Naive B cell (primary cell): Measurements from ENCODE around the gene PNKP. TPM values are rescaled to one million over a fixed set of nuclear protein-coding genes. Genes with fewer than 3 reads are reported as not detected.
"Not testable (repeated sequence)": the region's sequence is repeated elsewhere in the genome, so short reads cannot be mapped to it uniquely, and the experiment has no call there.

Experiments
- ATAC-seq, 2 donors: fragments of 150-1000 bp; cut with Tn5 transposase; 2 replicates each; pipeline ENCODE4 v1.10.0; 2021; ENCODE audit warnings: low read depth in 2 of 2, mild to moderate bottlenecking in 2 of 2, moderate library complexity in 2 of 2
- DNase-seq: peaks from one replicate; pipeline ENCODE4 v3.0.0; 2022
- H3K27ac Mint-ChIP-seq, 6 donors: one replicate each; pipeline ENCODE4 v1.8.0; 2020 to 2022; ENCODE audit warnings: mild to moderate bottlenecking in 6 of 6, mixed read lengths in 6 of 6, moderate library complexity in 5 of 6, inconsistent platforms in 2 of 6
- H3K27me3 Mint-ChIP-seq, 3 donors: one replicate each; pipeline ENCODE4 v1.8.0; 2021 to 2022; ENCODE audit warnings: mixed read lengths in 3 of 3, mild to moderate bottlenecking in 1 of 3
- H3K36me3 Mint-ChIP-seq, 2 donors: one replicate each; pipeline ENCODE4 v1.8.0; 2020 to 2022; ENCODE audit warnings: mixed read lengths in 2 of 2, inconsistent platforms in 1 of 2, mild to moderate bottlenecking in 1 of 2
- H3K4me1 Mint-ChIP-seq, 3 donors: one replicate each; pipeline ENCODE4 v1.8.0; 2020 to 2022; ENCODE audit warnings: mixed read lengths in 3 of 3, inconsistent platforms in 1 of 3, mild to moderate bottlenecking in 1 of 3, moderate library complexity in 1 of 3
- H3K4me3 Mint-ChIP-seq, 8 donors: one replicate each; pipeline ENCODE4 v1.8.0; 2020 to 2022; ENCODE audit warnings: mild to moderate bottlenecking in 8 of 8, mixed read lengths in 8 of 8, moderate library complexity in 8 of 8, inconsistent platforms in 2 of 8
- H3K9me3 Mint-ChIP-seq, 7 donors: one replicate each; pipeline ENCODE4 v1.8.0; 2020 to 2022; ENCODE audit warnings: mixed read lengths in 7 of 7, mild to moderate bottlenecking in 5 of 7, inconsistent platforms in 2 of 7, moderate library complexity in 1 of 7
- polyA plus RNA-seq, 6 donors: library from polyadenylated mRNA; unstranded; fragments of 300-500 nt; fragmentation: Illumina TruSeq; gene quantifications; one replicate each; pipeline ENCODE4 v1.2.3, GENCODE V29; 2021; ENCODE audit warnings: low read depth in 6 of 6

The PNKP gene
- polyA plus RNA-seq, 6 donors from 2014 or later: 39.4 to 64.9 (median 49.8) TPM

- Mint-ChIP-seq H3K4me3 (peak overlapping the region; percentile 91 to 100 (median 100)), H3K27ac (peak overlapping the region; percentile 67 to 100 (median 95)), H3K4me1 (peaks cover 27 to 43% (median 35%) of the 10 kb centered on the region in 3 donors)
- H3K9me3 Mint-ChIP-seq, H3K27me3 Mint-ChIP-seq, ATAC-seq, DNase-seq, H3K36me3 Mint-ChIP-seq: not testable (repeated sequence)
Measured at GRCh38 chr19:49819452-49820115, 47.8 kb downstream of the PNKP start.

- Mint-ChIP-seq H3K27me3 (no peaks in the 10 kb centered on the region), H3K4me3 (peak overlapping the region; percentile 91 to 100 (median 100)), H3K4me1 (peaks cover 27 to 47% (median 41%) of the 10 kb centered on the region in 3 donors), H3K36me3 (peaks cover 6 to 7% of the 10 kb centered on the region in 2 donors), H3K9me3 (no peaks in the 10 kb centered on the region), H3K27ac (peak overlapping the region; percentile 96 to 100 (median 100))
- ATAC-seq (no peak), DNase-seq (no peak)
Measured at GRCh38 chr19:49818649-49819370, 48.6 kb downstream of the PNKP start.

- ATAC-seq (peak; percentile 53 to 58), DNase-seq (peak; percentile 93)
- peak within 1 kb of the TSS; percentile 91 to 100 (median 100) for H3K4me3 Mint-ChIP-seq
- peaks cover 2% of the 10 kb centered on the region in 2 donors for H3K36me3 Mint-ChIP-seq
- H3K27me3 Mint-ChIP-seq: no peaks in the 10 kb centered on the region
- H3K4me1 Mint-ChIP-seq: peaks cover 25 to 45% (median 40%) of the 10 kb centered on the region in 3 donors
- no peaks in the 10 kb centered on the region for H3K9me3 Mint-ChIP-seq
- peak within 1 kb of the TSS; percentile 100 for H3K27ac Mint-ChIP-seq
Measured at GRCh38 chr19:49817964-49818648, 49.3 kb downstream of the PNKP start, which contains the start of gene MED25. MED25 (plus strand) TSS chr19:49818289; CDS start chr19:49818342, 53 bp downstream.

- H3K27me3 Mint-ChIP-seq: no peaks in the 10 kb centered on the region
- peaks cover 30 to 54% (median 52%) of the 10 kb centered on the region in 3 donors for H3K4me1 Mint-ChIP-seq
- ATAC-seq: no peak
- H3K27ac Mint-ChIP-seq: peak overlapping the region in 4 of 6 donors; percentile 49 to 100 (median 52)
- no peaks in the 10 kb centered on the region for H3K36me3 Mint-ChIP-seq
- H3K4me3 Mint-ChIP-seq: peak overlapping the region in 5 of 8 donors; percentile 9 to 99 (median 56)
- no peaks in the 10 kb centered on the region for H3K9me3 Mint-ChIP-seq
- DNase-seq: no peak
Measured at GRCh38 chr19:49816590-49816989, 50.8 kb downstream of the PNKP start.

GRCh38 chr19:49814010-49814409, 53.4 kb downstream of the PNKP start:
- Mint-ChIP-seq H3K27me3 (no peaks in the 10 kb centered on the region), H3K36me3 (no peaks in the 10 kb centered on the region), H3K4me1 (peaks cover 33 to 51% (median 50%) of the 10 kb centered on the region in 3 donors), H3K27ac (peak overlapping the region; percentile 80 to 99 (median 99)), H3K4me3 (peak overlapping the region in 7 of 8 donors; percentile 39 to 96 (median 90)), H3K9me3 (no peaks in the 10 kb centered on the region)
- DNase-seq (no peak), ATAC-seq (no peak)

GRCh38 chr19:49812997-49813861, 54.1 kb downstream of the PNKP start, which contains the start of gene FUZ:
FUZ (minus strand) TSS chr19:49813292; CDS start chr19:49813106, 186 bp downstream.
- Mint-ChIP-seq H3K27me3 (no peaks in the 10 kb centered on the region), H3K4me1 (peaks cover 30 to 52% (median 51%) of the 10 kb centered on the region in 3 donors), H3K9me3 (no peaks in the 10 kb centered on the region), H3K36me3 (no peaks in the 10 kb centered on the region), H3K4me3 (peak within 1 kb of the TSS; percentile 90 to 99 (median 94)), H3K27ac (peak within 1 kb of the TSS; percentile 98 to 100 (median 99))
- DNase-seq (peak; percentile 92), ATAC-seq (peak; percentile 62 to 63)

GRCh38 chr19:49812452-49812996, 54.9 kb downstream of the PNKP start:
- H3K4me3 Mint-ChIP-seq: peak overlapping the region; percentile 90 to 99 (median 94)
- DNase-seq: no peak
- H3K4me1 Mint-ChIP-seq: peaks cover 26 to 59% (median 54%) of the 10 kb centered on the region in 3 donors
- H3K27ac Mint-ChIP-seq: peak overlapping the region in 5 of 6 donors; percentile 92 to 100 (median 99)
- no peaks in the 10 kb centered on the region for H3K9me3 Mint-ChIP-seq
- no peak for ATAC-seq
- no peaks in the 10 kb centered on the region for H3K36me3 Mint-ChIP-seq
- no peaks in the 10 kb centered on the region for H3K27me3 Mint-ChIP-seq

- H3K27me3 Mint-ChIP-seq: no peaks in the 10 kb centered on the region
- H3K9me3 Mint-ChIP-seq: no peaks in the 10 kb centered on the region
- no peak for ATAC-seq
- peak overlapping the region; percentile 15 to 96 (median 66) for H3K4me3 Mint-ChIP-seq
- H3K4me1 Mint-ChIP-seq: peaks cover 28 to 62% (median 57%) of the 10 kb centered on the region in 3 donors
- peak overlapping the region in 2 of 6 donors; percentile 71 to 99 for H3K27ac Mint-ChIP-seq
- peaks cover 0 to 4% of the 10 kb centered on the region in 2 donors for H3K36me3 Mint-ChIP-seq
- no peak for DNase-seq
Measured at GRCh38 chr19:49811328-49811727, 56.0 kb downstream of the PNKP start.

Other genes with a start within 250 kb of the PNKP start
- 10 to 100 TPM; 16.6 to 24.9 (median 19.9) TPM for gene RRAS, start 227.4 kb downstream of the PNKP start, polyA plus RNA-seq
- gene SCAF1, start 225.4 kb downstream of the PNKP start, polyA plus RNA-seq: 1 to 10 TPM in 3 of 6 donors, under 1 TPM in 2, not detected in 1; 0.84 to 2.9 (median 1.1) TPM
- gene IRF3, start 201.7 kb downstream of the PNKP start, polyA plus RNA-seq: 10 to 100 TPM; 39.3 to 60.5 (median 52.4) TPM
- 10 to 100 TPM in 4 of 6 donors, 1 to 10 TPM in 2; 8.0 to 12.7 (median 10.6) TPM for gene BCL2L12, start 201.6 kb downstream of the PNKP start, polyA plus RNA-seq
- 100 to 1,000 TPM; 175 to 363 (median 192) TPM for gene PRMT1, start 190.3 kb downstream of the PNKP start, polyA plus RNA-seq
- gene ADM5, start 178.0 kb downstream of the PNKP start, polyA plus RNA-seq: under 1 TPM in 4 of 6 donors, not detected in 2; 0.19 to 0.47 (median 0.26) TPM
- not detected for gene CPT1C, start 176.5 kb downstream of the PNKP start, polyA plus RNA-seq
- gene TSKS, start 104.3 kb downstream of the PNKP start, polyA plus RNA-seq: under 1 TPM in 1 of 6 donors, not detected in 5; 0.18 TPM
- 1 to 10 TPM; 3.9 to 8.0 (median 5.0) TPM for gene AP2A1, start 100.6 kb downstream of the PNKP start, polyA plus RNA-seq
- 1 to 10 TPM; 4.7 to 8.4 (median 5.7) TPM for gene FUZ, start 54.3 kb downstream of the PNKP start, polyA plus RNA-seq
- 10 to 100 TPM; 21.2 to 49.7 (median 28.9) TPM for gene MED25, start 49.3 kb downstream of the PNKP start, polyA plus RNA-seq
- 10 to 100 TPM; 46.1 to 98.3 (median 60.3) TPM for gene PTOV1, start 16.4 kb downstream of the PNKP start, polyA plus RNA-seq
- gene AKT1S1, start 9.8 kb upstream of the PNKP start, polyA plus RNA-seq: 1 to 10 TPM; 1.5 to 6.0 (median 3.2) TPM
- gene TBC1D17, start 10.1 kb upstream of the PNKP start, polyA plus RNA-seq: 10 to 100 TPM; 10.5 to 20.6 (median 12.3) TPM
- 1 to 10 TPM in 1 of 6 donors, under 1 TPM in 1, not detected in 4; 0.66 to 1.2 TPM for gene IL4I1, start 29.3 kb upstream of the PNKP start, polyA plus RNA-seq
- gene ATF5, start 61.6 kb upstream of the PNKP start, polyA plus RNA-seq: under 1 TPM in 5 of 6 donors, not detected in 1; 0.49 to 0.99 (median 0.71) TPM
- gene NUP62, start 61.9 kb upstream of the PNKP start, polyA plus RNA-seq: 10 to 100 TPM; 30.3 to 59.2 (median 51.3) TPM
- gene SIGLEC11, start 93.6 kb upstream of the PNKP start, polyA plus RNA-seq: not detected
- gene VRK3, start 157.8 kb upstream of the PNKP start, polyA plus RNA-seq: 100 to 1,000 TPM in 1 of 6 donors, 10 to 100 TPM in 5; 78.8 to 121 (median 89.0) TPM
- 1 to 10 TPM; 3.1 to 8.6 (median 5.4) TPM for gene ZNF473, start 158.4 kb upstream of the PNKP start, polyA plus RNA-seq